Measurements from ENCODE around the gene ATP6V1B1.
A peak's percentile ranks its signal among the peaks of the same experiment; 100 is the strongest.

The ATP6V1B1 gene

DNA sequence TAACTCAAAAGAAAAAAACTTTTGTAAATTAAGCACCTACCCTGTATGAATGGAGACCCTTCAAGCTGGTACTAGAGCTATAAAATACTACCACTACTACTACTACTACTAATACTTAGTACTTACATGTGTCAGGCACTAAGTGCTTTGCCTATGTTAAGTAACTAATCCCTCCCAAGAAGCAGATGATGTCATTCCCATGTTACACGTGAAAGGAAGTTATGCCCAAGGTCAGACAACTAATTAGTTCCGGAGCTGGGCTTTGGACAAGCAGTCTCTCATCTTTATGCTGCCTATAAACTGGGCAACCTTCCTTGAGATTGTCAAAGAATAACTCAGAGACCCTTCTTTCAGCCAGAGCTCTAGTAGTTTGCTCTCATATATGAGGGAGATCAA is 13.9 kb upstream of the ATP6V1B1 start:
- no peak for TF ChIP-seq TOX (CRISPR knock-in tag; IDR thresholded peaks at IDR 0.05; ENCODE audit: borderline replicate concordance)
- TF ChIP-seq CSDC2 (CRISPR knock-in tag; IDR thresholded peaks at IDR 0.05) = no peak
- TF ChIP-seq, protein P1, sequence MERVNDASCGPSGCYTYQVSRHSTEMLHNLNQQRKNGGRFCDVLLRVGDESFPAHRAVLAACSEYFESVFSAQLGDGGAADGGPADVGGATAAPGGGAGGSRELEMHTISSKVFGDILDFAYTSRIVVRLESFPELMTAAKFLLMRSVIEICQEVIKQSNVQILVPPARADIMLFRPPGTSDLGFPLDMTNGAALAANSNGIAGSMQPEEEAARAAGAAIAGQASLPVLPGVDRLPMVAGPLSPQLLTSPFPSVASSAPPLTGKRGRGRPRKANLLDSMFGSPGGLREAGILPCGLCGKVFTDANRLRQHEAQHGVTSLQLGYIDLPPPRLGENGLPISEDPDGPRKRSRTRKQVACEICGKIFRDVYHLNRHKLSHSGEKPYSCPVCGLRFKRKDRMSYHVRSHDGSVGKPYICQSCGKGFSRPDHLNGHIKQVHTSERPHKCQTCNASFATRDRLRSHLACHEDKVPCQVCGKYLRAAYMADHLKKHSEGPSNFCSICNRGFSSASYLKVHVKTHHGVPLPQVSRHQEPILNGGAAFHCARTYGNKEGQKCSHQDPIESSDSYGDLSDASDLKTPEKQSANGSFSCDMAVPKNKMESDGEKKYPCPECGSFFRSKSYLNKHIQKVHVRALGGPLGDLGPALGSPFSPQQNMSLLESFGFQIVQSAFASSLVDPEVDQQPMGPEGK (CRISPR knock-in tag; IDR thresholded peaks at IDR 0.05; ENCODE audit: borderline replicate concordance) = no peak
- TF ChIP-seq TCF4 (CRISPR knock-in tag; IDR thresholded peaks at IDR 0.05; ENCODE audit: borderline replicate concordance) = no peak
- TF ChIP-seq PPARA (CRISPR knock-in tag; IDR thresholded peaks at IDR 0.05; ENCODE audit: borderline replicate concordance) = no peak
- TF ChIP-seq ESRRG (CRISPR knock-in tag; IDR thresholded peaks at IDR 0.05) = no peak
- TF ChIP-seq, protein P2, sequence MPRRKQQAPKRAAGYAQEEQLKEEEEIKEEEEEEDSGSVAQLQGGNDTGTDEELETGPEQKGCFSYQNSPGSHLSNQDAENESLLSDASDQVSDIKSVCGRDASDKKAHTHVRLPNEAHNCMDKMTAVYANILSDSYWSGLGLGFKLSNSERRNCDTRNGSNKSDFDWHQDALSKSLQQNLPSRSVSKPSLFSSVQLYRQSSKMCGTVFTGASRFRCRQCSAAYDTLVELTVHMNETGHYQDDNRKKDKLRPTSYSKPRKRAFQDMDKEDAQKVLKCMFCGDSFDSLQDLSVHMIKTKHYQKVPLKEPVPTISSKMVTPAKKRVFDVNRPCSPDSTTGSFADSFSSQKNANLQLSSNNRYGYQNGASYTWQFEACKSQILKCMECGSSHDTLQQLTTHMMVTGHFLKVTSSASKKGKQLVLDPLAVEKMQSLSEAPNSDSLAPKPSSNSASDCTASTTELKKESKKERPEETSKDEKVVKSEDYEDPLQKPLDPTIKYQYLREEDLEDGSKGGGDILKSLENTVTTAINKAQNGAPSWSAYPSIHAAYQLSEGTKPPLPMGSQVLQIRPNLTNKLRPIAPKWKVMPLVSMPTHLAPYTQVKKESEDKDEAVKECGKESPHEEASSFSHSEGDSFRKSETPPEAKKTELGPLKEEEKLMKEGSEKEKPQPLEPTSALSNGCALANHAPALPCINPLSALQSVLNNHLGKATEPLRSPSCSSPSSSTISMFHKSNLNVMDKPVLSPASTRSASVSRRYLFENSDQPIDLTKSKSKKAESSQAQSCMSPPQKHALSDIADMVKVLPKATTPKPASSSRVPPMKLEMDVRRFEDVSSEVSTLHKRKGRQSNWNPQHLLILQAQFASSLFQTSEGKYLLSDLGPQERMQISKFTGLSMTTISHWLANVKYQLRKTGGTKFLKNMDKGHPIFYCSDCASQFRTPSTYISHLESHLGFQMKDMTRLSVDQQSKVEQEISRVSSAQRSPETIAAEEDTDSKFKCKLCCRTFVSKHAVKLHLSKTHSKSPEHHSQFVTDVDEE (CRISPR knock-in tag; IDR thresholded peaks at IDR 0.05) = no peak
- TF ChIP-seq, protein P3, sequence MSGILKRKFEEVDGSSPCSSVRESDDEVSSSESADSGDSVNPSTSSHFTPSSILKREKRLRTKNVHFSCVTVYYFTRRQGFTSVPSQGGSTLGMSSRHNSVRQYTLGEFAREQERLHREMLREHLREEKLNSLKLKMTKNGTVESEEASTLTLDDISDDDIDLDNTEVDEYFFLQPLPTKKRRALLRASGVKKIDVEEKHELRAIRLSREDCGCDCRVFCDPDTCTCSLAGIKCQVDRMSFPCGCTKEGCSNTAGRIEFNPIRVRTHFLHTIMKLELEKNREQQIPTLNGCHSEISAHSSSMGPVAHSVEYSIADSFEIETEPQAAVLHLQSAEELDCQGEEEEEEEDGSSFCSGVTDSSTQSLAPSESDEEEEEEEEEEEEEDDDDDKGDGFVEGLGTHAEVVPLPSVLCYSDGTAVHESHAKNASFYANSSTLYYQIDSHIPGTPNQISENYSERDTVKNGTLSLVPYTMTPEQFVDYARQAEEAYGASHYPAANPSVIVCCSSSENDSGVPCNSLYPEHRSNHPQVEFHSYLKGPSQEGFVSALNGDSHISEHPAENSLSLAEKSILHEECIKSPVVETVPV (CRISPR knock-in tag; IDR thresholded peaks at IDR 0.05) = no peak
- ATAC-seq = no peak

DNA sequence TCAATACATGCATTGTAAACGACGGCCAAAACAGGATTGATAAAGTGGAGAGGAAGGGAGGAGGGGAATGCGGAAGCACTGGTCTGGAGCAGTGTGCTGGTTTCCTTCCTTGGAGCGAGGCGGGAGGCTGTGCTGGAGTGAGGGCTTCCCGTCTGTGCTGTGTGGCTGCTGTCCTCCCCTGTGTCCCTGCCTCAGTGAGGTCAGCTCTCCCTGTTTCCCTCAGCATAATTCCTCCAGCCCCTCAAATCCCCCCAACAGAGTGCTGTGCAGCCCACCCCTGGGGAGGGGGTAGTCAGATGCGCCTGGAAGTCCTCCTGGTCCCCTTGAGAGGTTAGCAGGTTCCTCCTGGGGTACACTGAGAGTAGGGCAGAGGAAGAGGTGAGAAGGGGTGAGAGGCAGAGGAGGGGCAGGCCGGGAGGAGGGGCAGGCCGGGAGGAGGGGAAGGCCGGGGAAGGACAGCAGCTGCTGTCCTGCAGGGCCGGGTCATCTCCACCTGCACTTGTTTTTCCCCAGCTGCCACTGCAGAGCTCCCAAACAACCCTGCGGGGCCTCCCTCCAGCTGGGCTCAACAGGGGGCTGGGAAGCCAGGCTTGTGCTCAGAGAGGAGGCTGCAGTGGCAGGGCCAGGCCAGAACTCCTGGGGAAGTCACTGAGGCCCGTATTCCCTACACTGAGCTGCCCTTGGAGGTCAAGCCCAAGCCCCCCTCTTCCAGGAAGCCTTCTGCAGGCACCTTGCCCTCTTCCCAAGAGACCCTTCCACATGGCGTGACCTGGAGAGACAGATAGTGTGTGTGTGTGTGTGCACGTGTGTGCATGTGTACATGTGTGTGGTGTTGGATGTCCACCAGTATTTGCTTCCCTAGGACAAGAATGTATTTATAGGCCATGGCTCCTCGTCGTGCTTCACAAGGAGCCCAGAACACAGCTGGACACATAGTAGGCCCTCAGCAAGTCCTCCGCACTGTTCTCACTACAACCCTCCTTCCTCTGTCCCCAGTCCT is 13.2 kb upstream of the ATP6V1B1 start:
- no peak for ATAC-seq
- no peak for TF ChIP-seq BACH2 (CRISPR knock-in tag; IDR thresholded peaks at IDR 0.05; ENCODE audit: borderline replicate concordance)
- no peak for TF ChIP-seq ZNF565 (CRISPR knock-in tag; conservative IDR thresholded peaks at IDR 0.05; ENCODE audit: low read depth)
- TF ChIP-seq PPARA (CRISPR knock-in tag; IDR thresholded peaks at IDR 0.05; ENCODE audit: borderline replicate concordance) = no peak
- no peak for TF ChIP-seq RARB (CRISPR knock-in tag; IDR thresholded peaks at IDR 0.05)
- TF ChIP-seq TOX (CRISPR knock-in tag; IDR thresholded peaks at IDR 0.05; ENCODE audit: borderline replicate concordance) = no peak
- TF ChIP-seq, protein P3 (CRISPR knock-in tag; IDR thresholded peaks at IDR 0.05) = no peak
- TF ChIP-seq ESRRG (CRISPR knock-in tag; IDR thresholded peaks at IDR 0.05) = no peak
- TF ChIP-seq GLIS3 (CRISPR knock-in tag; IDR thresholded peaks at IDR 0.05) = no peak
- TF ChIP-seq ARNTL (CRISPR knock-in tag; IDR thresholded peaks at IDR 0.05; ENCODE audit: borderline replicate concordance, low read depth) = no peak
- TF ChIP-seq ZNF8 (CRISPR knock-in tag; IDR thresholded peaks at IDR 0.05) = no peak

DNA sequence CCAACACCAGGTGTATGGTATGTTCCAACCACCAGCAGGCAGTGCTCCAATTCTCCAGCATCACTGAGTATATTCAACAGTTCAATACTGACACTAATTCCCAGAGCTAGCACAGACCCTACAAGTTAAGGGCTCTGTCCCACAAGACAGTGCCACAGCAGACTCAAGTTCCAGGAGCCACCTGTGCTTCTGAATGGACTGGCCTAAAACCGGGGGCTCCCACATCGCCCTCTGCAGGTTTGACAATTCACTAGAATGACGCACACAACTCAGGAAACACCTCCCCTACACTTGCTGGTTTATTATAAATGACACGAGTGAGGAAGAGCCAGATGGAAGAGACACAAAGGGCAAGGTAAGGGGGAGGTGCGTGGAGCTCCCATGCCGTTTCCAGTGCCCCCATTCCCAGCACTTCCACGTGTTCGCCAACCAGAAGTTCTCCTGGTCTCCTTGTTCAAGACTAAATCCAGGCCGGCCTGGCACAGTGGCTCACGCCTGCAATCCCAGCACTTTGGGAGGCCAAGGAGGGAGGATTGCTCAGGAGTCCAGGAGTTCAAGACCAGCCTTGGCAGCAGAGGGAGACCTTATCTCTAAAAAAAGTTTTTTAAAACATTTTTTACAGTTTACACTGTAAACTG is 12.2 kb upstream of the ATP6V1B1 start:
- TF ChIP-seq, protein P1 (CRISPR knock-in tag; IDR thresholded peaks at IDR 0.05; ENCODE audit: borderline replicate concordance) = no peak
- TF ChIP-seq TCF4 (CRISPR knock-in tag; IDR thresholded peaks at IDR 0.05; ENCODE audit: borderline replicate concordance) = no peak
- TF ChIP-seq, protein P3 (CRISPR knock-in tag; IDR thresholded peaks at IDR 0.05) = no peak
- TF ChIP-seq, protein P4, sequence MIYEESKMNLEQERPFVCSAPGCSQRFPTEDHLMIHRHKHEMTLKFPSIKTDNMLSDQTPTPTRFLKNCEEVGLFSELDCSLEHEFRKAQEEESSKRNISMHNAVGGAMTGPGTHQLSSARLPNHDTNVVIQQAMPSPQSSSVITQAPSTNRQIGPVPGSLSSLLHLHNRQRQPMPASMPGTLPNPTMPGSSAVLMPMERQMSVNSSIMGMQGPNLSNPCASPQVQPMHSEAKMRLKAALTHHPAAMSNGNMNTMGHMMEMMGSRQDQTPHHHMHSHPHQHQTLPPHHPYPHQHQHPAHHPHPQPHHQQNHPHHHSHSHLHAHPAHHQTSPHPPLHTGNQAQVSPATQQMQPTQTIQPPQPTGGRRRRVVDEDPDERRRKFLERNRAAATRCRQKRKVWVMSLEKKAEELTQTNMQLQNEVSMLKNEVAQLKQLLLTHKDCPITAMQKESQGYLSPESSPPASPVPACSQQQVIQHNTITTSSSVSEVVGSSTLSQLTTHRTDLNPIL (CRISPR knock-in tag; IDR thresholded peaks at IDR 0.05; ENCODE audit: low read depth) = no peak
- no peak for TF ChIP-seq ZNF70 (CRISPR knock-in tag; IDR thresholded peaks at IDR 0.05)
- TF ChIP-seq ZFP3 (CRISPR knock-in tag; IDR thresholded peaks at IDR 0.05) = no peak
- no peak for TF ChIP-seq PPARA (CRISPR knock-in tag; IDR thresholded peaks at IDR 0.05; ENCODE audit: borderline replicate concordance)
- TF ChIP-seq TOX (CRISPR knock-in tag; IDR thresholded peaks at IDR 0.05; ENCODE audit: borderline replicate concordance) = no peak
- TF ChIP-seq ESRRG (CRISPR knock-in tag; IDR thresholded peaks at IDR 0.05) = no peak
- TF ChIP-seq ARNTL (CRISPR knock-in tag; IDR thresholded peaks at IDR 0.05; ENCODE audit: borderline replicate concordance, low read depth) = no peak
- peak; percentile 23; the same call in 1 of the 3 replicates for ATAC-seq
